ENCODE results near the gene CFAP97D1.

Gene CFAP97D1

DNA sequence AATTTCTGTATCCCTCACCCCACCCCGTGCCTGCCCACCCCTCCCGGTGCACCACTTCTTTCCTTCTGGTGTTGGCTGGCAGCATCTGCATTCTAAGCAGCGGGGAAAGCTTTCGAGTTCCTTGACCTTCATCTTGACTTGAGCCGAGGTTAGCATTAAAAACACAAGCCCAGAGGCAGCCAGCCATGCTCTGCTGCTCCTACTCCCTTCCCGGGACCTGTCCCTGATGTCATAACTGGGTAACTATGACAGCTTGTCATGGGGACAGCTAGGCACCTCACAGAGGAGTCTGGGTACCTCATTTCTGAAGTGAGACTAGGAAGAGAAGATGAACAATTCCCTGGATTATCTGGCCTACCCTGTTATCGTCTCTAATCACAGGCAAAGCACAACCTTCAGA lies at the start of gene CFAP97D1:
Gene CFAP97D1, plus strand, starts transcription at position 301 of the 400 bp plus-strand sequence. Its CDS starts 28 bp downstream, at position 329.
- H2AFZ ChIP-seq (ENCODE audit: low read depth, low read length): no peak within 1 kb of the TSS
- ATAC-seq (ENCODE audit: insufficient read depth, low read depth): no peak
- H3K4me3 ChIP-seq (ENCODE audit: low read depth in 1 of 2, low read length in 2 of 2): no peak within 1 kb of the TSS

DNA sequence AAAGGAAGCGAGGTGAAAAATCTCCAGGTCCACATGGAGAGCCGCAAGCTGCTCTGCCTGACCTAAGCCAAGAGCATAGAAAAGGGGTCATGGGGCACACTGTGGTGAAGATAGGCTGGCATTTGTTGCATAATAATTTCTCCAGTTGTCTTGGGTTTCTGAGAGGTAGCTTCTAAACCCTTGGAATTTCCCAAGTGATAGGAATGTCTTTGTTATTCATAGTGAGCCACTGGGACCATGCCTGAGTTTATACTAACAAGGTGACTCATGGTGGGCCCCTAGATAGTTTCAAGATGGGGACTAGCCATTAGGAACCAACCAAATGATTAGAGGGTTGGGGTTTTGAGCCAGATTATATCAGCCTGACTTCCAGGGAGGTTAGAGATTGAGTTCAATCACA lies 47.3 kb upstream of the CFAP97D1 start:
- no peaks in the 10 kb centered on the region for H3K9me3 ChIP-seq (ENCODE audit: insufficient read depth, low read length, severe bottlenecking)
- no peak overlapping the region for H3K9ac ChIP-seq (ENCODE audit: low read depth, low read length)
- H4K20me1 ChIP-seq (ENCODE audit: insufficient read depth, low read length): no peaks in the 10 kb centered on the region
- no peak overlapping the region for H3K4me2 ChIP-seq (ENCODE audit: insufficient read depth, low read length)
- H3K4me1 ChIP-seq (ENCODE audit: insufficient read depth, low read length): no peaks in the 10 kb centered on the region
- no peak overlapping the region for H2AFZ ChIP-seq (ENCODE audit: low read depth, low read length)
- no peak overlapping the region for H3K4me3 ChIP-seq (ENCODE audit: low read depth in 1 of 2, low read length in 2 of 2)
- H3K79me2 ChIP-seq (ENCODE audit: insufficient read depth, low read length): no peaks in the 10 kb centered on the region
- DNase-seq (no peak), ATAC-seq (ENCODE audit: insufficient read depth, low read depth) (no peak)
- H3K27ac ChIP-seq (ENCODE audit: low read length): no peak overlapping the region
- no peaks in the 10 kb centered on the region for H3K36me3 ChIP-seq (ENCODE audit: insufficient read depth, low read length)
- TF ChIP-seq EZH2 (IDR thresholded peaks at IDR 0.05; ENCODE audit: borderline replicate concordance, low read depth, low read length, severe bottlenecking): no peak
- TF ChIP-seq, protein P1, sequence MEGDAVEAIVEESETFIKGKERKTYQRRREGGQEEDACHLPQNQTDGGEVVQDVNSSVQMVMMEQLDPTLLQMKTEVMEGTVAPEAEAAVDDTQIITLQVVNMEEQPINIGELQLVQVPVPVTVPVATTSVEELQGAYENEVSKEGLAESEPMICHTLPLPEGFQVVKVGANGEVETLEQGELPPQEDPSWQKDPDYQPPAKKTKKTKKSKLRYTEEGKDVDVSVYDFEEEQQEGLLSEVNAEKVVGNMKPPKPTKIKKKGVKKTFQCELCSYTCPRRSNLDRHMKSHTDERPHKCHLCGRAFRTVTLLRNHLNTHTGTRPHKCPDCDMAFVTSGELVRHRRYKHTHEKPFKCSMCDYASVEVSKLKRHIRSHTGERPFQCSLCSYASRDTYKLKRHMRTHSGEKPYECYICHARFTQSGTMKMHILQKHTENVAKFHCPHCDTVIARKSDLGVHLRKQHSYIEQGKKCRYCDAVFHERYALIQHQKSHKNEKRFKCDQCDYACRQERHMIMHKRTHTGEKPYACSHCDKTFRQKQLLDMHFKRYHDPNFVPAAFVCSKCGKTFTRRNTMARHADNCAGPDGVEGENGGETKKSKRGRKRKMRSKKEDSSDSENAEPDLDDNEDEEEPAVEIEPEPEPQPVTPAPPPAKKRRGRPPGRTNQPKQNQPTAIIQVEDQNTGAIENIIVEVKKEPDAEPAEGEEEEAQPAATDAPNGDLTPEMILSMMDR (IDR thresholded peaks at IDR 0.05; ENCODE audit: borderline replicate concordance, extremely low read depth, low read length, poor library complexity, severe bottlenecking): no peak
- peaks cover 3% of the 10 kb centered on the region for H3K27me3 ChIP-seq (ENCODE audit: insufficient read depth, low read length, poor library complexity)

More for the DNA sequence above, at the start of gene CFAP97D1:
- no peak for TF ChIP-seq EZH2 (IDR thresholded peaks at IDR 0.05; ENCODE audit: borderline replicate concordance, low read depth, low read length, severe bottlenecking)
- H3K27ac ChIP-seq (ENCODE audit: low read length): no peak within 1 kb of the TSS
- H3K4me2 ChIP-seq (ENCODE audit: insufficient read depth, low read length): no peak within 1 kb of the TSS
- H3K79me2 ChIP-seq (ENCODE audit: insufficient read depth, low read length): no peaks in the 10 kb centered on the region
- no peak within 1 kb of the TSS for H3K9ac ChIP-seq (ENCODE audit: low read depth, low read length)
- no peaks in the 10 kb centered on the region for H4K20me1 ChIP-seq (ENCODE audit: insufficient read depth, low read length)
- no peaks in the 10 kb centered on the region for H3K4me1 ChIP-seq (ENCODE audit: insufficient read depth, low read length)
- H3K27me3 ChIP-seq (ENCODE audit: insufficient read depth, low read length, poor library complexity): peaks cover 24% of the 10 kb centered on the region
- no peaks in the 10 kb centered on the region for H3K36me3 ChIP-seq (ENCODE audit: insufficient read depth, low read length)
- no peak for DNase-seq
- no peaks in the 10 kb centered on the region for H3K9me3 ChIP-seq (ENCODE audit: insufficient read depth, low read length, severe bottlenecking)

DNA sequence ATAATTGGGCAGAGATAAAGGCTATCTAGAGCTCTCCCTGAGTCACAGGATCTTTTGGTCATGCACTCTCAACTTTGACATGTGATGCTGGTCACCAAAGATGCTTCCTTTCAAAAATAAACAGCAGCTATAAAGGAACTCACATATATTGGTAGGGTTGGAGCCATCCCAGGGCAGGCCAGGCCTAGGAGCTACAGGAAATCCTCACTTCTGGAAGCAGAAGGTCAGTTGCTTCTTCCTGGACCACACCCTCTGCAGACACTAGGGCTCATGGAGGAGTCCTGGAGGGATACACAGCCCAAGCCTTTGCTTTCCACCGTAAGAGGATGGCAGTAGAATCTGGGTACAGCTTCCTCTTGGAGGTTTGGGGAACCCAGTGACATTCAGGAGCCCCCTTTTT lies 46.3 kb upstream of the CFAP97D1 start:
- Histone ChIP-seq H3K27me3 (ENCODE audit: insufficient read depth, low read length, poor library complexity) (peaks cover 6% of the 10 kb centered on the region), H2AFZ (ENCODE audit: low read depth, low read length) (no peak overlapping the region), H3K36me3 (ENCODE audit: insufficient read depth, low read length) (no peaks in the 10 kb centered on the region), H3K9ac (ENCODE audit: low read depth, low read length) (no peak overlapping the region), H3K9me3 (ENCODE audit: insufficient read depth, low read length, severe bottlenecking) (no peaks in the 10 kb centered on the region), H3K4me1 (ENCODE audit: insufficient read depth, low read length) (no peaks in the 10 kb centered on the region), H3K4me2 (ENCODE audit: insufficient read depth, low read length) (no peak overlapping the region), H3K27ac (ENCODE audit: low read length) (no peak overlapping the region), H3K4me3 (ENCODE audit: low read depth in 1 of 2, low read length in 2 of 2) (no peak overlapping the region), H4K20me1 (ENCODE audit: insufficient read depth, low read length) (no peaks in the 10 kb centered on the region), H3K79me2 (ENCODE audit: insufficient read depth, low read length) (no peaks in the 10 kb centered on the region)
- DNase-seq: no peak
- no peak for ATAC-seq (ENCODE audit: insufficient read depth, low read depth)
- no peak for TF ChIP-seq EZH2 (IDR thresholded peaks at IDR 0.05; ENCODE audit: borderline replicate concordance, low read depth, low read length, severe bottlenecking)
- TF ChIP-seq, protein P1 (IDR thresholded peaks at IDR 0.05; ENCODE audit: borderline replicate concordance, extremely low read depth, low read length, poor library complexity, severe bottlenecking): no peak

DNA sequence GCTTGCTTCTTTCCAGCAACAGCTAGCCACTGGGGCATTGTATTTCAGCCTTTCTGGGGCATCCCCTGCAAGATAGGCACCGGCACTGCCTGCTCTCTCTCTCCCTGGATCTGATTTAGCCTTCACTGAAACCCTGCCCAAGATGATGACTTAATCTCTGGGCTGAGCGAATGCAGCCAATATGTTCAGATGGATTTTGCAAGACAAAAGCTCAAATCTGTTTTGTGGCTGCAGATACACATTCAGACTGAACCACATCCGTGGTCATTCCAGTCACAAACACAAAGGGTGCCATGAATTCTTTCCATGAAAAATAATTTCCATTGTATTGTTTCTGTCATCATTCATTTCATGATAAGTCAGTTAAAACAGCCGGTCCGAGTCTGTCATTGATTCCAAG lies 45.9 kb upstream of the CFAP97D1 start:
- Histone ChIP-seq H3K4me3 (ENCODE audit: low read depth in 1 of 2, low read length in 2 of 2) (no peak overlapping the region), H3K4me2 (ENCODE audit: insufficient read depth, low read length) (no peak overlapping the region), H3K79me2 (ENCODE audit: insufficient read depth, low read length) (no peaks in the 10 kb centered on the region), H2AFZ (ENCODE audit: low read depth, low read length) (no peak overlapping the region), H3K9ac (ENCODE audit: low read depth, low read length) (no peak overlapping the region), H3K9me3 (ENCODE audit: insufficient read depth, low read length, severe bottlenecking) (no peaks in the 10 kb centered on the region), H3K36me3 (ENCODE audit: insufficient read depth, low read length) (no peaks in the 10 kb centered on the region), H4K20me1 (ENCODE audit: insufficient read depth, low read length) (no peaks in the 10 kb centered on the region), H3K4me1 (ENCODE audit: insufficient read depth, low read length) (no peaks in the 10 kb centered on the region), H3K27ac (ENCODE audit: low read length) (no peak overlapping the region), H3K27me3 (ENCODE audit: insufficient read depth, low read length, poor library complexity) (peaks cover 6% of the 10 kb centered on the region)
- TF ChIP-seq, protein P1 (IDR thresholded peaks at IDR 0.05; ENCODE audit: borderline replicate concordance, extremely low read depth, low read length, poor library complexity, severe bottlenecking): no peak
- TF ChIP-seq EZH2 (IDR thresholded peaks at IDR 0.05; ENCODE audit: borderline replicate concordance, low read depth, low read length, severe bottlenecking): no peak
- DNase-seq (no peak), ATAC-seq (ENCODE audit: insufficient read depth, low read depth) (no peak)

Data from DND-41 (cell line).